ENCODE data around the gene CAND1. TPM values are rescaled to one million over a fixed set of nuclear protein-coding genes. Genes with fewer than 3 reads are reported as not detected.

Gene CAND1
- total and polyA plus RNA-seq, 3 donors from 2014 or later, result 88.4 to 131 (median 125) TPM

GRCh38 chr12:67356380-67356774 is 87.2 kb downstream of the CAND1 start:
- DNase-seq, result no peak
- no peaks in the 10 kb centered on the region for H3K27me3 ChIP-seq
- intact Hi-C loops (cut with DNase I; ENCODE audit: low total_unique reads), result loop anchor here (10.0 kb wide), 1 partner anchor 588 kb away; no protein-coding TSS in a partner anchor
- no peaks in the 10 kb centered on the region for H3K9me3 ChIP-seq
- H3K27ac ChIP-seq, result no peak overlapping the region
- peaks cover 6% of the 10 kb centered on the region for H3K4me1 ChIP-seq
- H3K4me3 ChIP-seq, result no peak overlapping the region
- TF ChIP-seq POLR2A (IDR thresholded peaks at IDR 0.05) (no peak), CTCF (IDR thresholded peaks at IDR 0.05) (no peak)
- WGBS, 2 donors, result 22 to 47% methylated on average over 1 of the region's 1 CpG
- no peaks in the 10 kb centered on the region for H3K36me3 ChIP-seq (ENCODE audit: low read depth, missing control alignments)

DNA sequence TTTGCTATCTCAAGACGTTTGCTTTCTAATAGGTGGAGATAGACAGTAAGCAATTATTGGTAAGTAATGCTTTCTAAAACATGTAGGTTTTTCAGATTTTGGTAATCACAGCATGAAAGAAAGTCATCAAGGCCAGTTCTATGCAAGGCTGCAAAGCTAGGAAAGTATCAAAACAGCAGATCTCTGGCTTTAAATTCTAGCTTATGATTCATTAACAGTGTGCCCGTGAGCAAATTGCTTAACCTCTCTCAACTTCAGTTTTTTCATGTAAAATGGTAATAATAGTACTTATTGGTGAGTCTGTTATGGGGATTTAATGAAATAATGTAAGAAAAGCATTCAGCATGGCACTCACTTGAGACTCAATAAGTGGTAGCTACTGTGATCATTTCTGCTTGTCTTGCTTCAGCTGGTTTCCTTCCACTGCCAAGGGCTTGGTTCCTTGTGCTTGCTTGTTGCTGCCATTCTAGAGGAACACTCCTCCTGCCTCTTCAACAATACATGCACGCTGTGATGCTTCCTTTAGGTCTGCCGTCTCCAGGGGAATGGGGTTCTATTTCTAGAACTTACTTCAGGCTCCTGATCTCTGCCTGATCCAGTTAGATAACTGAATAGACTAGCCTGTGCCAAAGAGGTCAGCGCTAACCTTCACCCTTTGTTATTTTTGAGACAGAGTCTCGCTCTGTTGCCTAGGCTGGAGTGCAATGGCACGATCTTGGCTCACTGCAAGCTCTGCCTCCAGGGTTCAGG is 88.4 kb downstream of the CAND1 start:
- H3K4me1 ChIP-seq, result peaks cover 6% of the 10 kb centered on the region
- TF ChIP-seq CTCF (IDR thresholded peaks at IDR 0.05) (no peak), POLR2A (IDR thresholded peaks at IDR 0.05) (no peak)
- no peaks in the 10 kb centered on the region for H3K27me3 ChIP-seq
- H3K9me3 ChIP-seq, result no peaks in the 10 kb centered on the region
- no peaks in the 10 kb centered on the region for H3K36me3 ChIP-seq (ENCODE audit: low read depth, missing control alignments)
- intact Hi-C loops (cut with DNase I; ENCODE audit: low total_unique reads), result loop anchor here (10.0 kb wide), 1 partner anchor 587 kb away; no protein-coding TSS in a partner anchor
- WGBS, 2 donors, result 79 to 89% methylated on average over 7 of the region's 7 CpGs
- H3K4me3 ChIP-seq, result no peak overlapping the region
- H3K27ac ChIP-seq, result no peak overlapping the region
- no peak for DNase-seq

GRCh38 chr12:67358781-67359338 is 89.7 kb downstream of the CAND1 start:
- DNase-seq, result no peak
- Histone ChIP-seq H3K4me1 (peaks cover 6% of the 10 kb centered on the region), H3K36me3 (ENCODE audit: low read depth, missing control alignments) (no peaks in the 10 kb centered on the region), H3K27me3 (no peaks in the 10 kb centered on the region), H3K27ac (no peak overlapping the region), H3K9me3 (no peaks in the 10 kb centered on the region), H3K4me3 (no peak overlapping the region)
- intact Hi-C loops (cut with DNase I; ENCODE audit: low total_unique reads), result loop anchor here (10.0 kb wide), 1 partner anchor 586 kb away; no protein-coding TSS in a partner anchor
- TF ChIP-seq CTCF (IDR thresholded peaks at IDR 0.05) (no peak), POLR2A (IDR thresholded peaks at IDR 0.05) (no peak)
- WGBS, 2 donors, result 36 to 57% methylated on average over 4 of the region's 4 CpGs

- no peaks in the 10 kb centered on the region for H3K27me3 ChIP-seq
- peak; percentile 63 for DNase-seq
- H3K4me1 ChIP-seq, result peaks cover 4% of the 10 kb centered on the region
- WGBS, 2 donors, result 53 to 63% methylated on average over 6 of the region's 6 CpGs
- intact Hi-C loops (cut with DNase I; ENCODE audit: low total_unique reads), result no loop called here
- TF ChIP-seq CTCF (IDR thresholded peaks at IDR 0.05) (no peak), POLR2A (IDR thresholded peaks at IDR 0.05) (no peak)
- no peak overlapping the region for H3K27ac ChIP-seq
- no peaks in the 10 kb centered on the region for H3K9me3 ChIP-seq
- no peak overlapping the region for H3K4me3 ChIP-seq
- H3K36me3 ChIP-seq (ENCODE audit: low read depth, missing control alignments), result no peaks in the 10 kb centered on the region
These were observed 93.4 kb downstream of the CAND1 start for GRCh38 chr12:67362526-67362925.

Measured in testis (tissue), 3 donors.